H9 (cell line): Measurements from ENCODE around the gene MGAT4B. TPM values are rescaled to one million over a fixed set of nuclear protein-coding genes. Genes with fewer than 3 reads are reported as not detected.

Experiments
- DNase-seq: peaks from one replicate; pipeline ENCODE4 v3.0.0-alpha.2; 2017
- H2AFZ ChIP-seq: one replicate; pipeline ENCODE4 v1.6.1; 2013; ENCODE audit warnings: mild to moderate bottlenecking, low read length, control low read depth, moderate library complexity
- H2AK5ac ChIP-seq: 2 replicates; pipeline ENCODE4 v1.6.1; 2013; ENCODE audit warnings: low read length, control low read depth, mixed read lengths; ENCODE audit not compliant: insufficient read length
- H2BK120ac ChIP-seq: one replicate; pipeline ENCODE4 v1.6.1; 2013; ENCODE audit warnings: low read depth, mild to moderate bottlenecking, low read length, control low read depth, inconsistent platforms; ENCODE audit not compliant: poor library complexity, severe bottlenecking
- H2BK12ac ChIP-seq: 2 replicates; pipeline ENCODE4 v1.6.1; 2013; ENCODE audit warnings: low read length, control low read depth, mixed read lengths, low read depth; ENCODE audit not compliant: insufficient read length
- H2BK15ac ChIP-seq: 2 replicates; pipeline ENCODE4 v1.6.1; 2013; ENCODE audit warnings: low read depth, low read length, control low read depth
- H2BK20ac ChIP-seq: one replicate; pipeline ENCODE4 v1.6.1; 2013; ENCODE audit warnings: low read depth, mild to moderate bottlenecking, low read length, control low read depth, inconsistent platforms; ENCODE audit not compliant: poor library complexity, severe bottlenecking
- H2BK5ac ChIP-seq: 2 replicates; pipeline ENCODE4 v1.6.1; 2013; ENCODE audit warnings: low read length, control low read depth, mixed read lengths; ENCODE audit not compliant: insufficient read length
- H3K14ac ChIP-seq: 2 replicates; pipeline ENCODE4 v1.6.1; 2013; ENCODE audit warnings: low read length, control low read depth; ENCODE audit not compliant: insufficient read depth
- H3K18ac ChIP-seq: 2 replicates; pipeline ENCODE4 v1.6.1; 2013; ENCODE audit warnings: low read depth, mild to moderate bottlenecking, mixed read lengths, low read length, control low read depth; ENCODE audit not compliant: insufficient read length
- H3K23ac ChIP-seq: 2 replicates; pipeline ENCODE4 v1.6.1; 2013; ENCODE audit warnings: low read length, control low read depth, mixed read lengths, low read depth; ENCODE audit not compliant: insufficient read length
- H3K23me2 ChIP-seq: 2 replicates; pipeline ENCODE4 v1.6.1; 2013; ENCODE audit warnings: low read depth, mild to moderate bottlenecking, mixed read lengths, low read length, control low read depth; ENCODE audit not compliant: insufficient read length, poor library complexity, severe bottlenecking
- H3K27ac ChIP-seq: 2 replicates; pipeline ENCODE4 v1.5.1; 2013; ENCODE audit warnings: low read length, control low read depth, mixed read lengths, low read depth; ENCODE audit not compliant: insufficient read length
- H3K27me3 ChIP-seq: 2 replicates; pipeline ENCODE4 v1.6.1; 2013; ENCODE audit warnings: low read length, control low read depth, inconsistent platforms; ENCODE audit not compliant: insufficient read depth
- H3K4ac ChIP-seq: 2 replicates; pipeline ENCODE4 v1.6.1; 2013; ENCODE audit warnings: low read depth, mild to moderate bottlenecking, control low read depth, inconsistent platforms, low read length, moderate library complexity
- H3K4me1 ChIP-seq: 2 replicates; pipeline ENCODE4 v1.6.1; 2013; ENCODE audit warnings: low read length, control low read depth, inconsistent platforms; ENCODE audit not compliant: insufficient read depth
- H3K4me2 ChIP-seq: 2 replicates; pipeline ENCODE4 v1.6.1; 2013; ENCODE audit warnings: low read length, control low read depth, mixed read lengths; ENCODE audit not compliant: insufficient read length, insufficient read depth
- H3K56ac ChIP-seq: 2 replicates; pipeline ENCODE4 v1.6.1; 2013; ENCODE audit warnings: low read depth, mild to moderate bottlenecking, mixed read lengths, low read length, control low read depth; ENCODE audit not compliant: insufficient read length
- H3K79me1 ChIP-seq: 2 replicates; pipeline ENCODE4 v1.6.1; 2013; ENCODE audit warnings: low read depth, mild to moderate bottlenecking, moderate library complexity, low read length, control low read depth, inconsistent platforms; ENCODE audit not compliant: insufficient read depth, poor library complexity, severe bottlenecking
- H3K79me2 ChIP-seq: 2 replicates; pipeline ENCODE4 v1.6.1; 2013; ENCODE audit warnings: low read length, control low read depth, inconsistent platforms; ENCODE audit not compliant: insufficient read depth
- H3K9ac ChIP-seq: 2 replicates; pipeline ENCODE4 v1.6.1; 2013; ENCODE audit warnings: low read length, control low read depth, mixed read lengths; ENCODE audit not compliant: insufficient read length; ENCODE audit errors: extremely low read depth
- H3K9me3 ChIP-seq: one replicate; pipeline ENCODE4 v1.6.1; 2013; ENCODE audit warnings: low read depth, low read length, inconsistent platforms; ENCODE audit not compliant: control insufficient read depth
- H3T11ph ChIP-seq: one replicate; pipeline ENCODE4 v1.6.1; 2013; ENCODE audit warnings: mild to moderate bottlenecking, low read length, control low read depth, inconsistent platforms
- H4K20me1 ChIP-seq: one replicate; pipeline ENCODE4 v1.6.1; 2013; ENCODE audit not compliant: control insufficient read depth, insufficient read length, insufficient read depth
- H4K5ac ChIP-seq: 2 replicates; pipeline ENCODE4 v1.6.1; 2013; ENCODE audit warnings: low read depth, mild to moderate bottlenecking, mixed read lengths, low read length, control low read depth; ENCODE audit not compliant: insufficient read length
- H4K8ac ChIP-seq: replicated peaks from 2 replicates; pipeline ENCODE4 v1.6.1; 2013; ENCODE audit warnings: low read length, control low read depth, mixed read lengths, low read depth; ENCODE audit not compliant: insufficient read length
- H4K91ac ChIP-seq: 2 replicates; pipeline ENCODE4 v1.6.1; 2013; ENCODE audit warnings: low read depth, mild to moderate bottlenecking, moderate library complexity, mixed read lengths, low read length, control low read depth; ENCODE audit not compliant: insufficient read length
- H3K27ac Mint-ChIP-seq, 3 experiments: 2 replicates in 2 of 3; 3 replicates in 1 of 3; pipeline ENCODE4 v1.8.0; 2020 to 2021; ENCODE audit warnings: mixed read lengths in 3 of 3, mild to moderate bottlenecking in 1 of 3, moderate library complexity in 1 of 3
- H3K27me3 Mint-ChIP-seq: 2 replicates; pipeline ENCODE4 v1.8.0; 2021; ENCODE audit warnings: low read depth, mild to moderate bottlenecking, moderate library complexity, mixed read lengths
- H3K36me3 Mint-ChIP-seq, 3 experiments: 2 replicates in 2 of 3; 3 replicates in 1 of 3; pipeline ENCODE4 v1.8.0; 2020 to 2021; ENCODE audit warnings: low read depth in 3 of 3, mixed read lengths in 3 of 3; ENCODE audit not compliant: insufficient read depth in 1 of 3
- H3K4me1 Mint-ChIP-seq, 2 experiments: 2 replicates each; pipeline ENCODE4 v1.8.0; 2020; ENCODE audit warnings: mixed read lengths in 2 of 2
- H3K4me3 Mint-ChIP-seq, 2 experiments: 2 replicates in 1 of 2; 3 replicates in 1 of 2; pipeline ENCODE4 v1.8.0; 2020 to 2021; ENCODE audit warnings: mild to moderate bottlenecking in 2 of 2, mixed read lengths in 2 of 2, moderate library complexity in 1 of 2
- H3K9me3 Mint-ChIP-seq, 2 experiments: 2 replicates in 1 of 2; 3 replicates in 1 of 2; pipeline ENCODE4 v1.8.0; 2020; ENCODE audit warnings: mild to moderate bottlenecking in 2 of 2, mixed read lengths in 2 of 2, moderate library complexity in 1 of 2
- WGBS: extraction: QIAGEN DNeasy Blood & Tissue Kit; methylation state at CpG from one replicate; pipeline ENCODE4 v1.1.7; 2013; ENCODE audit warnings: missing lambda C conversion rate, low lambda C conversion rate, mixed read lengths; ENCODE audit not compliant: insufficient read length; ENCODE audit errors: extremely low coverage; 5-methylcytosine and 5-hydroxymethylcytosine counted together
- total RNA-seq: library from RNA; stranded (reverse); gene quantifications from 2 replicates; pipeline ENCODE4 v1.2.1, GENCODE V29; 2021
- TF ChIP-seq, protein P1 (sequence below): fragments of 200-600 bp; sonication (generic); conservative IDR thresholded peaks from 3 replicates; pipeline ENCODE4 v1.8.0; 2021; ENCODE audit warnings: antibody characterized with exemption, mild to moderate bottlenecking

MGAT4B gene
- total RNA-seq, 1 experiment from 2014 or later, result 147 TPM

- no peaks in the 10 kb centered on the region; the same call in 1 of the 2 replicates for H3K79me2 ChIP-seq
- H2BK12ac ChIP-seq, result no peak overlapping the region
- H2BK15ac ChIP-seq, result no peak overlapping the region
- H3K27me3 Mint-ChIP-seq, result no peaks in the 10 kb centered on the region
- no peak overlapping the region for H2AK5ac ChIP-seq
- H3K18ac ChIP-seq, result no peak overlapping the region
- H3K4me2 ChIP-seq, result no peak overlapping the region
- no peak overlapping the region for H4K5ac ChIP-seq
- H3K14ac ChIP-seq, result no peak overlapping the region
- no peak overlapping the region for H2BK120ac ChIP-seq
- WGBS, result no CpG with 5 or more reads among the region's 19 CpGs
- H3K36me3 Mint-ChIP-seq, result peaks cover 17 to 38% (median 30%) of the 10 kb centered on the region in 3 experiments; a peak in 6 of 7 replicates
- H2BK5ac ChIP-seq, result no peak overlapping the region
- H3K27ac Mint-ChIP-seq, result no peak overlapping the region
- H3T11ph ChIP-seq, result no peak overlapping the region
- no peaks in the 10 kb centered on the region for H3K9me3 Mint-ChIP-seq
- H2AFZ ChIP-seq, result no peak overlapping the region
- peaks cover 5% of the 10 kb centered on the region for H3K23me2 ChIP-seq
- H3K9ac ChIP-seq, result no peak overlapping the region
- H3K4me1 Mint-ChIP-seq, result peaks cover 28 to 39% of the 10 kb centered on the region in 2 experiments
- no peak overlapping the region for H3K4ac ChIP-seq
- peaks cover 5% of the 10 kb centered on the region for H3K79me1 ChIP-seq
- H3K4me1 ChIP-seq, result no peaks in the 10 kb centered on the region
- TF ChIP-seq, protein P1, sequence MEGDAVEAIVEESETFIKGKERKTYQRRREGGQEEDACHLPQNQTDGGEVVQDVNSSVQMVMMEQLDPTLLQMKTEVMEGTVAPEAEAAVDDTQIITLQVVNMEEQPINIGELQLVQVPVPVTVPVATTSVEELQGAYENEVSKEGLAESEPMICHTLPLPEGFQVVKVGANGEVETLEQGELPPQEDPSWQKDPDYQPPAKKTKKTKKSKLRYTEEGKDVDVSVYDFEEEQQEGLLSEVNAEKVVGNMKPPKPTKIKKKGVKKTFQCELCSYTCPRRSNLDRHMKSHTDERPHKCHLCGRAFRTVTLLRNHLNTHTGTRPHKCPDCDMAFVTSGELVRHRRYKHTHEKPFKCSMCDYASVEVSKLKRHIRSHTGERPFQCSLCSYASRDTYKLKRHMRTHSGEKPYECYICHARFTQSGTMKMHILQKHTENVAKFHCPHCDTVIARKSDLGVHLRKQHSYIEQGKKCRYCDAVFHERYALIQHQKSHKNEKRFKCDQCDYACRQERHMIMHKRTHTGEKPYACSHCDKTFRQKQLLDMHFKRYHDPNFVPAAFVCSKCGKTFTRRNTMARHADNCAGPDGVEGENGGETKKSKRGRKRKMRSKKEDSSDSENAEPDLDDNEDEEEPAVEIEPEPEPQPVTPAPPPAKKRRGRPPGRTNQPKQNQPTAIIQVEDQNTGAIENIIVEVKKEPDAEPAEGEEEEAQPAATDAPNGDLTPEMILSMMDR, result no peak
- no peak overlapping the region for H4K8ac ChIP-seq
- peak overlapping the region in 1 of 2 experiments; percentile 6; a peak in 1 of 5 replicates for H3K4me3 Mint-ChIP-seq
- H4K91ac ChIP-seq, result no peak overlapping the region
- H3K9me3 ChIP-seq, result no peaks in the 10 kb centered on the region
- H3K27me3 ChIP-seq, result no peaks in the 10 kb centered on the region
- no peak overlapping the region for H3K56ac ChIP-seq
- no peak overlapping the region for H3K27ac ChIP-seq
- no peaks in the 10 kb centered on the region for H4K20me1 ChIP-seq
- H3K23ac ChIP-seq, result no peak overlapping the region
- H2BK20ac ChIP-seq, result no peak overlapping the region
- DNase-seq, result no peak
Measured at GRCh38 chr5:179802207-179802883, 4.3 kb downstream of the MGAT4B start.
